Chondrocyte (in vitro differentiated cells): ENCODE data around the gene RIMBP2. TPM values are rescaled to one million over a fixed set of nuclear protein-coding genes. Genes with fewer than 3 reads are reported as not detected.

ENCODE experiments used
- DNase-seq: peaks from one replicate; pipeline ENCODE4 v3.0.0; 2021; ENCODE audit warnings: mixed read lengths, low spot score
- H3K27ac Mint-ChIP-seq: one replicate; pipeline ENCODE4 v1.8.0; 2021; ENCODE audit warnings: mild to moderate bottlenecking, moderate library complexity, mixed read lengths; ENCODE audit not compliant: unreplicated experiment
- H3K27me3 Mint-ChIP-seq: 2 replicates; pipeline ENCODE4 v1.8.0; 2021; ENCODE audit warnings: low read depth, mixed read lengths
- H3K36me3 Mint-ChIP-seq: 2 replicates; pipeline ENCODE4 v1.8.0; 2021; ENCODE audit warnings: low read depth, mixed read lengths
- H3K4me1 Mint-ChIP-seq: 2 replicates; pipeline ENCODE4 v1.8.0; 2021; ENCODE audit warnings: low read depth, mild to moderate bottlenecking, mixed read lengths
- H3K4me3 Mint-ChIP-seq: one replicate; pipeline ENCODE4 v1.8.0; 2021; ENCODE audit warnings: mild to moderate bottlenecking, moderate library complexity, mixed read lengths; ENCODE audit not compliant: unreplicated experiment
- H3K9me3 Mint-ChIP-seq: 2 replicates; pipeline ENCODE4 v1.8.0; 2021; ENCODE audit warnings: low read depth, mixed read lengths
- CTCF ChIP-seq: fragments of 200-600 bp; sonication (generic); IDR thresholded peaks from 2 replicates; pipeline ENCODE4 v1.5.0; 2021; ENCODE audit warnings: antibody characterized with exemption, mild to moderate bottlenecking, moderate library complexity
- total RNA-seq: library from RNA; stranded (reverse); gene quantifications from 3 replicates; pipeline ENCODE4 v1.2.1, GENCODE V29; 2021

Gene RIMBP2
- total RNA-seq, 1 donor from 2014 or later = 0.30 TPM

GRCh38 chr12:130576371-130576816, 139.7 kb downstream of the RIMBP2 start:
- no peak overlapping the region for H3K4me3 Mint-ChIP-seq
- TF ChIP-seq CTCF = no peak
- no peaks in the 10 kb centered on the region for H3K4me1 Mint-ChIP-seq
- DNase-seq = no peak
- H3K27ac Mint-ChIP-seq = no peak overlapping the region
- peaks cover 14% of the 10 kb centered on the region for H3K9me3 Mint-ChIP-seq
- H3K27me3 Mint-ChIP-seq = no peaks in the 10 kb centered on the region
- H3K36me3 Mint-ChIP-seq = no peaks in the 10 kb centered on the region

- no peak overlapping the region for H3K27ac Mint-ChIP-seq
- DNase-seq = no peak
- no peaks in the 10 kb centered on the region for H3K27me3 Mint-ChIP-seq
- TF ChIP-seq CTCF = no peak
- no peaks in the 10 kb centered on the region for H3K4me1 Mint-ChIP-seq
- no peaks in the 10 kb centered on the region for H3K36me3 Mint-ChIP-seq
- H3K9me3 Mint-ChIP-seq = peaks cover 16% of the 10 kb centered on the region
- H3K4me3 Mint-ChIP-seq = no peak overlapping the region
Measured at GRCh38 chr12:130574402-130574801, 141.7 kb downstream of the RIMBP2 start.

- H3K27ac Mint-ChIP-seq = no peak overlapping the region
Measured at GRCh38 chr12:130573766-130574165, 142.3 kb downstream of the RIMBP2 start.

GRCh38 chr12:130573235-130573634, 142.9 kb downstream of the RIMBP2 start:
- Mint-ChIP-seq H3K9me3 (peaks cover 10% of the 10 kb centered on the region), H3K4me3 (no peak overlapping the region), H3K27me3 (no peaks in the 10 kb centered on the region), H3K4me1 (no peaks in the 10 kb centered on the region), H3K36me3 (no peaks in the 10 kb centered on the region), H3K27ac (no peak overlapping the region)
- TF ChIP-seq CTCF = no peak
- DNase-seq = no peak

More at GRCh38 chr12:130573766-130574165, 142.3 kb downstream of the RIMBP2 start:
- Mint-ChIP-seq H3K27me3 (no peaks in the 10 kb centered on the region), H3K9me3 (peaks cover 14% of the 10 kb centered on the region), H3K36me3 (no peaks in the 10 kb centered on the region), H3K4me1 (no peaks in the 10 kb centered on the region), H3K4me3 (no peak overlapping the region)
- TF ChIP-seq CTCF = no peak
- DNase-seq = no peak

GRCh38 chr12:130572553-130572952, 143.5 kb downstream of the RIMBP2 start:
- Mint-ChIP-seq H3K4me1 (no peaks in the 10 kb centered on the region), H3K36me3 (no peaks in the 10 kb centered on the region), H3K9me3 (peaks cover 12% of the 10 kb centered on the region), H3K27me3 (no peaks in the 10 kb centered on the region), H3K4me3 (no peak overlapping the region), H3K27ac (no peak overlapping the region)
- no peak for DNase-seq
- TF ChIP-seq CTCF = no peak
